Measurements from ENCODE around the gene MAGEL2.

The MAGEL2 gene

GRCh38 chr15:23647421-23648370 is at the start of gene MAGEL2:
MAGEL2 (minus strand) TSS chr15:23647867; CDS start chr15:23647742, 125 bp downstream.
- peak; percentile 44 for DNase-seq

GRCh38 chr15:23695282-23695681 is 47.6 kb upstream of the MAGEL2 start:
- no peak for DNase-seq

- DNase-seq, result no peak
These were observed 46.9 kb upstream of the MAGEL2 start for GRCh38 chr15:23694592-23694991.

GRCh38 chr15:23690450-23690852 is 42.8 kb upstream of the MAGEL2 start:
- DNase-seq, result no peak

DNA sequence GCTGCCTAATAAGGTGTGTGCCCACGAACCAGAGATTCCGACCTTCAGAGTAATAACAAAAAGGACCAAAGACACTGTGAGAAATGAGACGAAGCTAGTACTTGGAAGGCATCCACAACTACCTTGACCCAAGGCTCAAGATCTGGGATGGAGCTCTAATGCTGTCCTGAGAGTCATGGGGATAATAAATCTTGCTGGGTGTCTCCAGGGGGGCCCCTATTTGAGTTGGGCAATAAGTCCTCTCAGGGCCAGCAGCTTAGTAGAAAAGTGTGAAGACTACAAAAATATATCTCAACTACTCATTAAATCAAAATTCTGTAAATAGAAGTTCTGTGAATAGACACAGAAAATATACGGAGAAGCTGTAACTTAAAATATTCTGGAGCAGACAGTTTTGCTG is 42.3 kb upstream of the MAGEL2 start:
- DNase-seq, result no peak

- no peak for DNase-seq
These were observed 39.4 kb upstream of the MAGEL2 start, which contains the start of gene NDN for GRCh38 chr15:23687143-23687470. NDN (minus strand) TSS chr15:23687305; CDS start chr15:23687217, 88 bp downstream.

GRCh38 chr15:23686466-23687142 is 38.9 kb upstream of the MAGEL2 start:
- DNase-seq, result no peak

- DNase-seq, result no peak
These were observed 23.8 kb upstream of the MAGEL2 start for GRCh38 chr15:23671481-23671880.

DNA sequence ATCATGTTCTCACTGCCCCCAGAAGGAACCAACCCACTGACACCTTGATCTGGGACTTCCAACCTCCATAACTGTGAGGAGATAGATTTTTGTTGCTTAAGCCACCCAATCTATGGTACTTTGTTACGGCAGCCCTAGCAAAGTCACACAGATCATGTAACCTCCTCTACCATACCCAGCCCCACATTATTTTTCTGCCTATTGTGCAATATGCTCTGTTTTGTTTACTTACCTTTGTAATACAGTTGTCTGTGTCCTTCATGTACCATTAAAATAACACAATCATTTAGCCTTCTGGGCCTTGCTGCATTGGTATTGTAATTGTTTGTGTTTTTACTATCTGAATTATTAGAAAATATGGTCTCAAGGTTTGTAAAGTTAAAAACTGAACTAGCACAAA is 23.3 kb upstream of the MAGEL2 start:
- no peak for DNase-seq

DNA sequence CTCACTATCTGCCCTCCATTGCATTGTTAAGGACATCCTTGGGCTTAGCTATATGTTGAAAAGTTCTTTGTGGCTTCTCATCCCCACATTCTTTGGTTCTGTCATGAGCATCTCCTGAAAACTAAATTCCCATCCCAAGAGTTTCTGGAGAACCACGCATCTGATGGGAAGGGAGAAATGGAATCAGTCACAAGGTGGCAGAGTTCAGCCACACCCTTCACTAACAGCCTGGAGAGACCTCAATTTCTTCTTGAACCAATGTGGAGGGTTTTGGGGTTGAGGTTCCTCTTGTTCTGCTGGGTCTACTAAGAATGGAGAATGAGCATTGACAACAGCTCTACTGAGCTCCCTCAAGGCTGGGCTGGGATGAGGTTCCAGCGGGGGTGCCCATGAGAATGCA is 15.6 kb upstream of the MAGEL2 start:
- no peak for DNase-seq

DNA sequence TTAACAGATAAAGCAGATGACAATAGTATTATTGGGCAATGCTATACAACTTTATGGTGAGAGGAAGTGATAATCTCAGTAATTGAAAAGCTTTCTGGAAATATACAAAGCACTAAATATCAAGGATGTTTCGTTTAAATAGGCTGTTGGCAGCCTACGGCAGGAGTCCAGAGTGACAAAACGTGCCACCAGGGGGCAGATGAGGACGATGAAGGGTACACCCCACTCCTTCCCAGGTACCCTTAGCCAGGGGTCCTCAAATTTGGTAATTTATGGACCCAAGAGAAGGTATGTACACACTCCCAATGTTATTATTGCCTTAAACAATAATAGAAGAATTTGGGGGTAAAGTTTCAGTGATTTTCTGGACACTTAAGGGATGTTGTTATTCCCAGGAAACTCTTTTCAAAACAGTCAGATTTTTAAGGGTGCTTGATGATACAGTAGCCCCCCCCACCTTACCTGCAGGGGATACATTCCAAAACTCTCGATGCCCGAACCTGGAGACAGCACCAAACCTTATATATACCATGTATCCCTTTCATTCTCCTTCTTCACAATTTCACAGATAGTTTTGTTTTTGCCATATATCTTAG is 1.4 kb upstream of the MAGEL2 start:
- DNase-seq, result no peak

- DNase-seq, result no peak
These were observed 719 bp downstream of the MAGEL2 start for GRCh38 chr15:23647001-23647295.

DNA sequence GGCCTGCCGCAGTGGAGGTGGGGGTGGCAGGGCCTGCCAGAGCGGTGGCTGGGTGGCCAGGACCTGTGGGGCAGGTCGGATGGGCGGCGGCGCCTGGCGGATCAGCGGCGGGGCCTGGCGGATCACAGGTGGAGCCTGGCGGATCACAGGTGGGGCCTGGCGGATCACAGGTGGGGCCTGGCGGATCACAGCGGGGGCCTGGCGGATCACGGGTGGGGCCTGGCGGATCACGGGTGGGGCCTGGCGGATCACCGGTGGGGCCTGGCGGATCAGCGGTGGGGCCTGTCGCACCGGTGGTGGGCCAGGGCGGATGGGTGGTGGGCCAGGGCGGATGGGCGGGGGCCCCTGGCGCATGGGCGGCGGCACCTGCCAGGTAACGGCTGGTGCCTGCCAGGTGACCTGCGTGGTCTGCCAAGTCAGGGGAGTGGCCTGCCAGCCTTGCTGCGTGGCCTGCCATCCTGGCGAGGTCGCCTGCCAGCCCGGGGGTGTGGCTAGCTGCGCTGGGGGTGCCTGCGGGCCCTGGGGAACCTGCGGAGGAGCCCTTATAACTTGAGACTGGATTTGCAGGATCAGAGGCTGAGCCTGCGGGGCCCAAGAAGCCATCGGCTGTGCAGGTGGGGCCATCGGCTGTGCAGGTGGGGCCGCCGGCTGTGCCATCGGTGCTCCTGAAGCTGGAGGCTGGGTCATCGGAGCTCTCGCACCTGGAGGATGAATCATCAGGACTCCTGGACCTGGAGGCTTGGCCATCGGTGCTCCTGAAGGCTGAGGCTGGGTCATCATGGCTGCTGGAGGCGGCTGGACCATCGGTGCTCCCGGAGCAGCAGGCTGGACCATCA is 1.3 kb downstream of the MAGEL2 start:
- no peak for DNase-seq

DNA sequence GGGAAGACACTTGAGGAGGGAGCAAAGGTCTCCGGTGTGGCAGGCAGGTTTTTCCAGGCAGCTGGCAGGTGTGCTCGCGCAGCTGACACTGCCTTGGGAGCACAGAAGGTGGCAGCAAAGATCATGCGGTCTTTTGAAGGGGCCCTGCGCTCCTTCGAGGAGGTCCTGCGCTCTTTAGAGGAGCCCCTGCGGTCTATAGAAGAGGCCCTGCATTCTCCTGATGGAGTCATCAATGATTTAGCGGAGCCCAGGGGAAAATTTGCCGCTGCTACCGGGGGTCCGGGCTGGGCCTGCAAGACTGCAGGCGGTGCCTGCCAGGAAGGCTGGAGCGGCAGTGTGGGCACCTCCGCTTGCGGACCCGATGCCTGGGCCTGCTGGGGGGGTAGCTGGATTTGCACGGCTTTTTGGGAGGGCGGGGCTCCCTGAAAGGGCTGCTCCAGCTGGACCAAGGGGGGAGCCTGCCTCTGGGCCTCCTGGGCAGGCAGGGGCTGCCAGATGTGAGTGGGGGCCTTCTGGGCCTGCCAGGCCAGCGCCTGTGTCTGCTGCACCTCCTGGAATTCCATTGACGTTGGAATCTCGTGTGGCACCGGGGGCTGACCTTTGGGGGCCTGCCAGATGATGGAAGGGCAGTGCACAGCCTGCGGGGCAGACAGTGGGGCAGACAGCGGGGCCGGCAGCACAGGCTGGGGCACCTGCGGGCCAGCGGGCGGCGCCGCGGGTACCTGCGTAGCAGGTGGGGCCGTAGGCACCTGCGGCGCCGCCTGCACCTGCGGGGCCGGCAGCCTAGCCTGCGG is 2.1 kb downstream of the MAGEL2 start:
- no peak for DNase-seq

- no peak for DNase-seq
These were observed 2.8 kb downstream of the MAGEL2 start for GRCh38 chr15:23644829-23645228.

DNA sequence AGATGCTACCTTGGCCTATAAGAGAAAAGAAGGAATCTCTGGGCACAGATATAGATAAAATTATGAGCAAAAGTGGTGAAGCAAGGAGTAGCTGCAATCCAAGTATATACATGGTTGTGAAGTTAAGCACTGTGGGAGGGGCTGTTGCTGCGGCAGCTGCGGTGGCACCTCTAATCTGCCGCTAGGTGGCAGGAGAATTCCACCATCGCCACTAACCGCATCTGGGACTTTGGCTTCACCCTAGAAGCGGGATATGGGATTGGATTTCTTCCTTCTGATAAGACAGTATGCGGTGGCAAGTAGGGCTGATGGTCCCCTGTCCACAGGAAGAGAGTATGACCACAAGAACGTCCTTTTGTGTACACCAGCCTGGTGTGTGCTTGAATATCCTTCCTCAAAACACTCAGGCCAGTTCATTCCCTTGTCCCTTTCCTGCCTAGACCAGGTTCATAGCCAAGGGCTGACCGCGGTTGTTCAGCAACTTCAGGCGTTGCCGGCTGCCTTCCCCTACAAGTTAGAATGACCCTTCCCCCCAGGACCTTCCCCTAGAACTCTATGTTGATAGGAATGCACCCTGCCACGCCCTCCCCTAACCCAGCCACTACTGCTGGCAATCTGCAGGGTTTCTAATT is 5.1 kb downstream of the MAGEL2 start:
- peak; percentile 17 for DNase-seq

- DNase-seq, result no peak
These were observed 13.5 kb downstream of the MAGEL2 start for GRCh38 chr15:23634181-23634580.

DNA sequence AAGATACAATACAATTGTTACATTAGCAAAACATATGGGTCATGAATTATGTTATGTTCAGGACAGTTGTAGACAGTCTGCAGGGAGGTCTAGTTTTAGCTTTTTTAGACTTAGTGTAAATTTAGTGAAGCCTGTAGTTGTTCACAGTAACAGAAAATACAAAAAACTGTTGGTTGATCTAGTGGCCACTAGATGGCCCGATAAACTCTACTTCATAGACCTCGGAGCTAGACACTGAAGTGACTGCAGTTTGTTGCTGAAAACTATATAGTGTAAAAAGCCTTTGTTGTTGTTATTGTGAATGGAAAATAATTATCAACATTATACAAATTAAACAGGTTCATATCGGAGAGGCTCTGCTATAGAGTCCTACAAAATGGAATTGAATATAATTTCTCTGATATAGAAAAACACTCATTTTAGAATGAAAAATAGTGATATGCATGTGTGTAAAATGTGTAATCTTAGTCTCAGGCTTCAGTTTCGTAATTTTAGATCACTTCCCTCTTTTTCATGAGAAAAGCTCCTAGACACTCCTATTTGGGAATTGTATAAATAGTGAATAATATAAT is 18.3 kb downstream of the MAGEL2 start:
- DNase-seq, result no peak

GRCh38 chr15:23628612-23629233 is 18.9 kb downstream of the MAGEL2 start:
- peak; percentile 33 for DNase-seq

GRCh38 chr15:23616536-23616935 is 31.1 kb downstream of the MAGEL2 start:
- DNase-seq, result no peak

DNA sequence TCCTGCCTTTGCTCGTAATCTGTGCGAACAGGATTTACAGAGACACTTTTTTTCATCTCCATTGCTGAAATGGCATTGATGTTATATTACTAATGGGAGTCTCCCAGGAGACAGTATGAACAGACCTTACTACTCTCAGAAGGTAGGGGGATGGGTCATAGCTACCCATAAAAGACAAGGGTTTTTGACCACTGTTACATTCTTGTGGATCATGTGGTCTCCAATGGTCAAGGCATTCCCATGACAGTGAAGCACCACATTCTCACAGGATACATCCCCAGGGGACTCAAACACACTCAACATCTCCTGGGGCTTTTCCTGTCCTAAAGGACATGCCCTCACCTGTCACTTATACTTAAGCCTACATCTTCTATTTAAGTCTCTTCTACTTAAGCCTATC is 41.4 kb downstream of the MAGEL2 start:
- DNase-seq, result no peak
